ENCODE results near the gene BLOC1S2.
A peak's percentile ranks its signal among the peaks of the same experiment; 100 is the strongest.

BLOC1S2 gene

DNA sequence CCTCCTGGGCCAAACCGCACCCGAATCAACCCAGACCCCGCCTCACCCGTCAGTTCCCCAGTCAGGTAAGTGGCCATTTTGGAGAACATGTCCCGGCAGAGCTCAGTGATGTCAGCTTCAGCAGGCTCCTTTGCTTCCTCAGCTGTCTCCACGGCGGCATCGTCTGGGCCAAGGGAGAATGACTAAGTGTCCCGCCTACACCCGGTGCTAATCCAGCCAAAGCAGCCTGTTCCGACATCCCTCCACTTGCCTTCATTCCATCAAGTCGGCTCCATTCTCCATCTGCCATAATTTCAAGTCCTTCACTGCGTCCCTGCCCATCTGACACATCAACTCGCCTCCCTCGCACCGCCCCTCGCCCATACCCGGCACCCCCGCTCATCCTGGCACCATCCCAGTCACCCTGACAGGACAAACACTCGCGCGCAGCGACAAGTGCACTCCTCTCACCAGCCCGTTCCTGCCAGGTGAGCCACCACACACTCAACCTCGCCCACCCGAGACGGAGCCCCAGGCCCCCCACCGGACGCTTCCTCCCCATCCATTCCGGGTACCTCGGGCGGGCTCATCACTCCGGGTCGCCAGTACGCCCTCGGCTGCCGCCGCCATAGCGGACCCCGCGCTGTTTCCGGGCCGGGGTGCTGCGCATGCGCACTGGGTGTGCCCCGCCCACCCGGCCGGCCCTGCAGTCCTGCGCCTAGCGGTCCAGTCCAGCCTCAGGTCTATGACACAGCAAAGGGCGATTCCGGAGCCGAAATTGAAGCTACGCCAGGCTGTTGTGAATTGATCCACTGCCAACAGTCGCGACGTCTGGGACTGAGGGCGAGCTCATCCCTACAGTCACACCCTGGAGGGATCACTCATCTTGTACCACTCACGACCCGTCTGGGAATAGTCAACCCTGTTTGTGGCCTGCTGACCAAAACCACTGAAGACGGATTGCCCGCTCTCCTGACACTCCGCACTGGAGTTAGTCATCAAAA, at the start of gene BLOC1S2:
TSS of gene BLOC1S2 (minus strand) at position 630 of the 983 bp plus-strand sequence. CDS start at position 609, 21 bp downstream.
- H3K27ac ChIP-seq (ENCODE audit: low read length): peak within 1 kb of the TSS; percentile 46
- peaks cover 11% of the 10 kb centered on the region for H3K4me1 ChIP-seq (ENCODE audit: control insufficient read depth, low read depth, low read length)
- H3K4me3 ChIP-seq (ENCODE audit: low read length): peak within 1 kb of the TSS; percentile 98
- H3K36me3 ChIP-seq (ENCODE audit: control insufficient read depth, low read depth, low read length): peaks cover 7% of the 10 kb centered on the region
- H3K9me3 ChIP-seq (ENCODE audit: control insufficient read depth, low read depth, low read length): no peaks in the 10 kb centered on the region
- peak within 1 kb of the TSS; percentile 76 for H3K9ac ChIP-seq (ENCODE audit: low read length)
- no peaks in the 10 kb centered on the region for H3K27me3 ChIP-seq (ENCODE audit: control insufficient read depth, insufficient read depth, low read length)

DNA sequence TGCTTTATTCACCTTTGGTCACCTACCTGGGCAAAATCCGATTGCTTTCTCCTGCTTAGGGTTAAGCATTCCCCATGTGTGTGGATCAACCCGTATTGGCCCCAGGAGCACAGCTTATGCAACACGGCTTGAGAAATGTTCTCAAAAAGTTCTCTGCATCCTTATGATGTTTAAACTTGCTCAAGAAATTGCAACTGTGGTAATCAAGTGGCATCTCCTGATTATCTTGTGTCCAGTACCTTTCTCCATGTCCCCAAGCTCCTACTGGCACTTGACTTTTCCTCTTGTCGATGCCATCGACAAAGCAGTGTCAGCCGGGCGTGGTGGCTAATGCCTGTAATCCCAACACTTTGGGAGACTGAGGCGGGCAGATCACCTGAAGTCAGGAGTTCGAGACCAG, 48.3 kb upstream of the BLOC1S2 start:
- Histone ChIP-seq H3K4me1 (ENCODE audit: control insufficient read depth, low read depth, low read length) (no peaks in the 10 kb centered on the region), H3K27me3 (ENCODE audit: control insufficient read depth, insufficient read depth, low read length) (no peaks in the 10 kb centered on the region), H3K4me3 (ENCODE audit: low read length) (no peak overlapping the region), H3K9me3 (ENCODE audit: control insufficient read depth, low read depth, low read length) (no peaks in the 10 kb centered on the region), H3K9ac (ENCODE audit: low read length) (no peak overlapping the region), H3K27ac (ENCODE audit: low read length) (no peak overlapping the region), H3K36me3 (ENCODE audit: control insufficient read depth, low read depth, low read length) (no peaks in the 10 kb centered on the region)

DNA sequence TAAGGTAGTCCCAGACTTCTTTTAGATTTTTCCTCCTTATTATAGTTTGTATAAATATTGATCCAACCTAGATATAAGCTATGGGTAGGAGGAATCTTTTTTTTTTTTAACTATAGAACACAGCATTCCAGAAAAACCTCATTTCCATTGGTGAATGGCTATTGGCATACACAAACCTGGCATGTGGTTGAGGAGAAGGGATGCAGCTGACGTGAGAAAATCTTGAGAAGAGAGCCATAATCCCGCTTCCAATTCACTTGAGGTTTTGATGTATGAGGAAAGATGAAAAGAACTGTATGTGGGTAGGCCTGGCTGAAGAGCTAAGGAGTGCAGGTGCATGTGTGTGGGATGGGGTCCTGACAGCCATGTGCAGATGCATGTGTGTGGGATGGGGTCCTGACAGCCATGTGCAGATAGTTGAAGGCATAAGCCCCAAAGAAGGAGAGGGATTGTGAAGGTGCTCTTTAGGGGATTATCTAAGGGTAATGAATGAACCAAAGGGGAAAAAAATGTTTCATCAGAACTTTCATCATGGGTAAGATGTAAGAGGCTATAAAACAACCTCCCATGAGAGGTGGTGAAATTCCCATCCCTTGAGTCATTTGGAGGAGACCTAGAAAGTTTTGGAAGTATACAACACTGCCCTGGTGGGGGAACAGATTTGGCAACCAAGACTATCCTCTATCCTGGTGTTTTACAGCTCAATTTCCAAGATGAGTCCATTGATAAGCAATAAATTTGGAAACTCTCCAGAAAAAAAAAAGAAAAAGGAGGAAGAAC, 47.4 kb upstream of the BLOC1S2 start:
- no peak overlapping the region for H3K4me3 ChIP-seq (ENCODE audit: low read length)
- no peak overlapping the region for H3K27ac ChIP-seq (ENCODE audit: low read length)
- no peaks in the 10 kb centered on the region for H3K36me3 ChIP-seq (ENCODE audit: control insufficient read depth, low read depth, low read length)
- no peaks in the 10 kb centered on the region for H3K27me3 ChIP-seq (ENCODE audit: control insufficient read depth, insufficient read depth, low read length)
- H3K4me1 ChIP-seq (ENCODE audit: control insufficient read depth, low read depth, low read length): no peaks in the 10 kb centered on the region
- H3K9me3 ChIP-seq (ENCODE audit: control insufficient read depth, low read depth, low read length): no peaks in the 10 kb centered on the region
- H3K9ac ChIP-seq (ENCODE audit: low read length): no peak overlapping the region

DNA sequence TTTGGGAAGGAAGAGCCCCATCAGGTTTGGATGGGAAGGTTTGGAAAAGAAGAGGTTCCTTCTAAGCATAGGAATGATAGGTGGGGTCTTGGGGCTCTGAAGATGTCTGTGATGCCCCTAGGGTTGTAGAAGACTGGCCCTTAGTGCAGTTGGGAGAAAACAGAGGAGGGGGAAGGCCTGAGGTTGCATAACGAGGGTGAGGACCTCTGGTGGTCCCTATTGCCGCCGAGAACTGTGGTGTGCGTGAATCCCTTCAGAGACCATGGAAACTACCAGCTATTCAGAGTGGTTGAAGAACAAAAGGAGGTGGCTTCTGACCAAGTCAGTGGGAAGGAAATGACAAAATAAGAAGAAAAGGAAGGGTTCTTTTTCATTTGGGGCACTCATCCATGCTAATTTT, 46.6 kb upstream of the BLOC1S2 start:
- Histone ChIP-seq H3K9ac (ENCODE audit: low read length) (no peak overlapping the region), H3K4me1 (ENCODE audit: control insufficient read depth, low read depth, low read length) (no peaks in the 10 kb centered on the region), H3K27ac (ENCODE audit: low read length) (no peak overlapping the region), H3K27me3 (ENCODE audit: control insufficient read depth, insufficient read depth, low read length) (no peaks in the 10 kb centered on the region), H3K9me3 (ENCODE audit: control insufficient read depth, low read depth, low read length) (no peaks in the 10 kb centered on the region), H3K36me3 (ENCODE audit: control insufficient read depth, low read depth, low read length) (no peaks in the 10 kb centered on the region), H3K4me3 (ENCODE audit: low read length) (no peak overlapping the region)

DNA sequence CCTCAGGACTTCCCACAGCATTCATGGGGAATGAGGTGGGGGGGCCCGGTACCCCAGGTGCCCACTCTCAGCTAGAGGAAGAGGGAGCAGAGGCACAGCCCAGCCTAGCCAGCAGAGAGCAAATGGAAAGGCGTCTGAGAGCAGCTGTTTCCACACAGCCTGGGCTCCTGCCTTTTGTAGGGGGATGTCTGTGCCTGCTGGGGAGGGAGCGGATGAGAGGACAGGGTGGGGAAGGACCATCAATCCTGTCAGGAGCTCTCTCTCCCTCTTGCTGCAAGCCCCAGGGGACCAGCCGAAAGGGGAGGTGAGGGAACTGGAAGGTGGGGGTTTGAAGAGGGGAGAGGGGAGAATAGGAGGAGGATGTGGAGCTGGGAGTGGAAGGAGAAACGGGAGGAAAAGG, 43.6 kb upstream of the BLOC1S2 start, which contains the start of gene PKD2L1:
TSS of gene PKD2L1 (minus strand) at position 150 of the 400 bp plus-strand sequence. CDS start at position 25, 125 bp downstream.
- no peaks in the 10 kb centered on the region for H3K9me3 ChIP-seq (ENCODE audit: control insufficient read depth, low read depth, low read length)
- H3K4me1 ChIP-seq (ENCODE audit: control insufficient read depth, low read depth, low read length): no peaks in the 10 kb centered on the region
- H3K27ac ChIP-seq (ENCODE audit: low read length): no peak within 1 kb of the TSS
- no peaks in the 10 kb centered on the region for H3K36me3 ChIP-seq (ENCODE audit: control insufficient read depth, low read depth, low read length)
- peaks cover 5% of the 10 kb centered on the region for H3K27me3 ChIP-seq (ENCODE audit: control insufficient read depth, insufficient read depth, low read length)
- H3K4me3 ChIP-seq (ENCODE audit: low read length): no peak within 1 kb of the TSS
- H3K9ac ChIP-seq (ENCODE audit: low read length): no peak within 1 kb of the TSS

DNA sequence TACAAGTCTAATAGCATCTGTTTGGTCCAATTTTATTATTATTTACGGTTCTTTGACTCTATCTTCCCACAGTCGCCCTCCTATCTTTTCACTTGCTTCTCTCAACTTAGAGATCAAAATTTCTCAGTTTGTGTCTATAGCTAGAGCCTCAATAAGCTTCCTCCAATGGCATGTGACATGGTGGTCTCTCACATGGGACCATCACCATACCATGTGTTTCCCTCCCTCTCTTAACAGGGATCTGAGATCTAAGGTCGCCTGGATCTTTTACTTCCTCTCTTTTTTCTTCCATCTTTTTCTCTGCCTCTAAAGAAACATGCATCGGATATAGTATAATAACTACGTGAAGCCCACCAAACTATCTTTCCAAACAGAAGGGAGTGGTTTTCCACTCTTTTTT, 41.7 kb upstream of the BLOC1S2 start:
- no peak overlapping the region for H3K9ac ChIP-seq (ENCODE audit: low read length)
- no peaks in the 10 kb centered on the region for H3K36me3 ChIP-seq (ENCODE audit: control insufficient read depth, low read depth, low read length)
- no peak overlapping the region for H3K4me3 ChIP-seq (ENCODE audit: low read length)
- no peaks in the 10 kb centered on the region for H3K4me1 ChIP-seq (ENCODE audit: control insufficient read depth, low read depth, low read length)
- H3K9me3 ChIP-seq (ENCODE audit: control insufficient read depth, low read depth, low read length): no peaks in the 10 kb centered on the region
- H3K27ac ChIP-seq (ENCODE audit: low read length): no peak overlapping the region
- H3K27me3 ChIP-seq (ENCODE audit: control insufficient read depth, insufficient read depth, low read length): peaks cover 12% of the 10 kb centered on the region

DNA sequence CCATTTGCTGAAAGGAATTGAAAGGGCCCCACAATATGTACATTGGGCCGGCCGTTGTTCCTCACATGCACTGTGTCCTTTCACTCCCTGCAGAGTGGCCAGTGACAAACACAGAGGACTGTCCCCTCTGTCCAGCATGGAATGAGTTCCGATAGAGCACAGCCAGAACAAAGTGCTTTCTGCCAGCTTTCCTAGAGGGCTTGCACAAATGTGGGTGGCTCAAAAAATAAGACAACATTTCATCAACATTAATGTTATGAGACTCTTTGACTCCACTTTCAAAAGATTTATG, 41.2 kb upstream of the BLOC1S2 start:
- H3K9ac ChIP-seq (ENCODE audit: low read length): no peak overlapping the region
- no peak overlapping the region for H3K4me3 ChIP-seq (ENCODE audit: low read length)
- H3K27ac ChIP-seq (ENCODE audit: low read length): no peak overlapping the region
- peaks cover 12% of the 10 kb centered on the region for H3K27me3 ChIP-seq (ENCODE audit: control insufficient read depth, insufficient read depth, low read length)
- H3K36me3 ChIP-seq (ENCODE audit: control insufficient read depth, low read depth, low read length): no peaks in the 10 kb centered on the region
- H3K9me3 ChIP-seq (ENCODE audit: control insufficient read depth, low read depth, low read length): no peaks in the 10 kb centered on the region
- no peaks in the 10 kb centered on the region for H3K4me1 ChIP-seq (ENCODE audit: control insufficient read depth, low read depth, low read length)

DNA sequence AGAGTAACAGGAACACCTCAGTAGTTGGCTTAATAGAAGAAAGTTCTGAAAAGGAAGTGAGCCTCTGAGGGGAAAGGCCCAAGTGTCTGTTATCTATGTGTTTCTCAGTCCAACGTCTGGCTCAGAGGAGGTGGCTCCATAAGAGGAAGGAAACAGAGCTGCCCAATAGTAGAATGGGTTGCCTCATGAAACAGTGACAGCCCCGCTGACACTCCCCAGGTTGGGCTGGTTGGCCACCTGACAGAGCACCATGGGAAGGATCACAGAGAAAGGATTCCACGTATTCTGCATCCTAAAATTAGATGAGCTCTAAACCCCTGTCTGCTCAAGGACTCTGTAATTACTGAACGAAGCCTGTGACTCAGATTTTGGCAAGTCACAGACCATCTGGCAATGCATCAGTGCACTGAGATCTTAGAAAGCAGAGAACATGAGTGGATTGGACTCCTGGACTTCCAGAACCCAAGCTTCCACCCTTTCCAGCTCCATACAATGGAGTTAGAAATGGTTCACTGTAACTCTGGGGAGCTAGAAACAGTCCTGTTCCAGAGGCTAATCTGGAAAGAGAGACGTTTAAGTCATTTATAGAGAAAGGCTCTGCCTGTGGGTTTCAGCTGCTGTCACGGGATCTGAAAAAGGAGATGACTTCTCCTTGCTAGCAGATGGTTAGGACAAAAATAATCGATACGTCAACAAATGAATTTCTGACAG, 40.7 kb upstream of the BLOC1S2 start:
- Histone ChIP-seq H3K9ac (ENCODE audit: low read length) (no peak overlapping the region), H3K27me3 (ENCODE audit: control insufficient read depth, insufficient read depth, low read length) (peaks cover 12% of the 10 kb centered on the region), H3K4me1 (ENCODE audit: control insufficient read depth, low read depth, low read length) (no peaks in the 10 kb centered on the region), H3K9me3 (ENCODE audit: control insufficient read depth, low read depth, low read length) (no peaks in the 10 kb centered on the region), H3K36me3 (ENCODE audit: control insufficient read depth, low read depth, low read length) (no peaks in the 10 kb centered on the region), H3K4me3 (ENCODE audit: low read length) (no peak overlapping the region), H3K27ac (ENCODE audit: low read length) (no peak overlapping the region)

DNA sequence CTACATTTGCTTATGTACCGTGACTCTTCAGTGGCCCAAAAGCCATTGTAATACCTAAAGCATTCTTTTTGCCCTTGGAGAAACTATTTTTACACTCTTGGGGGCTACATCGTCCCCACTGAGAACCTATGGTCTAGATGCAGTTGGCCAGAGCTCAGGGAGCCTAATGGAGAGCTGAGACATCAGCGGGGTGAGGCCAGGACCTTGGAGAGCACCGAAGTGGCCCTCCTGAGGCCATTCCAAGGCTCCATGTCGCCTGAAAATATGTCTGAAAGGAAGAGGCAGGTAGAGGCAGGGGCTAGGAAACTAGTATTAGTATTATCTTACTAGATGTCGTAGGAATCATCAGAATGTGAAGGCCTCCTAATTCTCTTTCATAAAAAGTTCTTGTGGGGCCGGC, 38.7 kb upstream of the BLOC1S2 start:
- Histone ChIP-seq H3K4me1 (ENCODE audit: control insufficient read depth, low read depth, low read length) (no peaks in the 10 kb centered on the region), H3K27ac (ENCODE audit: low read length) (no peak overlapping the region), H3K9ac (ENCODE audit: low read length) (no peak overlapping the region), H3K9me3 (ENCODE audit: control insufficient read depth, low read depth, low read length) (no peaks in the 10 kb centered on the region), H3K36me3 (ENCODE audit: control insufficient read depth, low read depth, low read length) (no peaks in the 10 kb centered on the region), H3K27me3 (ENCODE audit: control insufficient read depth, insufficient read depth, low read length) (peaks cover 12% of the 10 kb centered on the region), H3K4me3 (ENCODE audit: low read length) (no peak overlapping the region)

DNA sequence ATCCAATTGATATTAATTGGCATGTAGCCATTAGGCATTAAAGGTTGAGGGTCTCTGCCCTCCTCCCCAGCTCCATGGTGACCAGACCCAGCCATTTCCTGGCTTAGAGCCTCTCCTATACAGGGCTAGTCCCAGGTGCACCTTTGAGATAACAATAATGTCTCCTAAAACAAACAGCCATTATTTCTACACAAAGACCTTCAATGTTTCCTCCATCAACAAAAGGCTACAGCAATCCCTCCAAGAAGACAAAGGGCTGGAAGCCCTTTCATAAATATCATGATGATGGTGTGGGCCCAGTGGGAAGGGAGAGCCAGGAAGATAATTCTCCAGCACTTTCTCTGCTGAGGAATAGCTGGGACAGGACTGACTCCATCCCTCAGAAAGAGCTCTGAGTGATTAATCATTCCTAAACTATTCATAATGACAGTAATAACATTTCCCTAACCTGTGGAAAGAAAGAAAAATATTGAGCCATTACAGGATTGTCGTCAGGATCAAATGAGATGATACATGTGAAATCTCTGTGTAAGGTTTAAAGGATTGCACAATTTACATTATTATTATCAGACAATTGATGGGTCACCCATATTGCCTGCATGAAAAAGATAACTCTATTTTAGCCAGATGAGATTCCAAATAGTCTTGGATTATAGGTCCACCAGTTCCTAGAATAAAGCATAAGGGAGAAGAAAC, 33.4 kb upstream of the BLOC1S2 start:
- Histone ChIP-seq H3K27ac (ENCODE audit: low read length) (no peak overlapping the region), H3K4me1 (ENCODE audit: control insufficient read depth, low read depth, low read length) (no peaks in the 10 kb centered on the region), H3K9me3 (ENCODE audit: control insufficient read depth, low read depth, low read length) (no peaks in the 10 kb centered on the region), H3K27me3 (ENCODE audit: control insufficient read depth, insufficient read depth, low read length) (peaks cover 6% of the 10 kb centered on the region), H3K9ac (ENCODE audit: low read length) (no peak overlapping the region), H3K4me3 (ENCODE audit: low read length) (no peak overlapping the region), H3K36me3 (ENCODE audit: control insufficient read depth, low read depth, low read length) (no peaks in the 10 kb centered on the region)

DNA sequence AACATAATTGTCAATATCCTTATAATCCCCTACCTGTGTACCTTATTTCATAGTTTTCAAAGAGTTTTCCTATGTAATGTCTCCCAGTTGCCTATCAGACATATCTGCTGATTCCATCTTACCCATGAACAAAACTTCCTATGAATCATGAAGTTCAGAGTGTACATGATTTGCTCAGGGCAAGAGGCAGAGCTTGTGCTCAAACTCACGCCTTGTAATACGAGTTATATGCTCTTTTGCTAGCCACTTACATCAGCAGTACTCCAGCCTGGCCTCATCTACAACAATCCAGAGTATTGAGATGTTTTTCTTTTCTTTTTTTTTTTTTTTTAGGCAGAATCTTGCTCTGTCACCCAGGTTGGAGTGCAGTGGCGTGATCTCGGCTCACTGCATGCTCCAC, 31.7 kb upstream of the BLOC1S2 start:
- Histone ChIP-seq H3K27me3 (ENCODE audit: control insufficient read depth, insufficient read depth, low read length) (no peaks in the 10 kb centered on the region), H3K4me3 (ENCODE audit: low read length) (no peak overlapping the region), H3K9me3 (ENCODE audit: control insufficient read depth, low read depth, low read length) (no peaks in the 10 kb centered on the region), H3K27ac (ENCODE audit: low read length) (no peak overlapping the region), H3K4me1 (ENCODE audit: control insufficient read depth, low read depth, low read length) (no peaks in the 10 kb centered on the region), H3K36me3 (ENCODE audit: control insufficient read depth, low read depth, low read length) (no peaks in the 10 kb centered on the region), H3K9ac (ENCODE audit: low read length) (no peak overlapping the region)

All from iPS-18a (cell line).